GM04504 (cell line): ENCODE results near the gene KMO.

Experiments
- DNase-seq: peaks from one replicate; pipeline ENCODE4 v3.0.0-alpha.2; 2012; ENCODE audit warnings: low read depth

The KMO gene

DNA sequence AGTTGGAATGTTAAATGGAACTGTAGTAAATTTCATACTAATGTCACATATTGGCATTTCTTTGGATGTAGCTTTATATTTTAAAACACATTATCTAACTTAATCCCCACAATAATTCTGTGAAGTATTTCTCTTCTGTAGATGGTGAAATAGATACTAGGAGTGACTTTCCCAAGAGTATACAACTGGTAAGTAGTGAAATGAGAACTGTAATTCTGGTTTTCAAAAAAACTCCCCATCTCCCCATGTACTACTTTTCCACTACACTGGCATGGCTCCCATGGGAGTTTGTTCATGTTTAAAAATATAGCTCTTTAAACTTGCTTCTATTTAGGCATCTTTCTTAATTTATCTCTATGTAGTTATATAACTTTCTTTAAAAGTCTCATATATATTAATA lies 97.8 kb downstream of the KMO start:
- no peak for DNase-seq

DNA sequence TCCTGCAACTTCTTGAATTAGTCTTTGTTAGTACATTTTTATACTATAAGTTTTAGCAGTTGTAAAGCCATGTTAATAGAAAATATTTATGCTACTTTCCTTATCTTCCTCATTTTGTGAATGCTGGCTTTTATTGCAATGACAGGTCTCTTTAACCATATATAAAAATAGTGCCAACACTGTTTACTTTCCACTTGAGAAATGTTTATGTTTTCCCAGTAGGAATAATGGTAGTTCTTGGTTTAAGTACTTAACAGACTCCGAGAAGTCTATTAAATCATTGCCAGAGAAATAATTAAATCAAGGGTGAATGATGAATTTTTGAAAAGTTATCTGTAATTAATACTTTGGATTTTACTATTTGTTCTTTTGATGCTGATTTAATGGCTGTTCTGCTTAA lies 98.3 kb downstream of the KMO start:
- DNase-seq, result no peak

GRCh38 chr1:241630899-241631298 lies 98.7 kb downstream of the KMO start:
- no peak for DNase-seq

DNA sequence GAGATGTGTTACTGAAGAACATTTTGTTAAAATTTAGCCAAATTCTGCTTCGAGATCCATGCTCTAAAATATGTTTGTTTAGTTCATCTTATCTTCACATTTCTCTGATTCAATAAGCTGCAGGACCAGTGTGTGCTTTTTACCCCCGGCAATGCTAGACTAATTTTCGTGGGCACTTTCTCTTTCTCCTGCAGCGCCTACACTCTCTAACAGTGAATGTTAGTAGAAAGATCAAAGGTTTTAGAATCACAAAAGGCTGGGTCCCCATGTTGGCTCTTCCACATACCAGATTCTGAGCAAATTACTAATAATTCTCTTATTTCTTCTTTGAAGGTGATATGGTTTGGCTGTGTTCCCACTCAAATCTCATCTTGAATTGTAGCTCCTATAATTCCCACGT lies 99.5 kb downstream of the KMO start:
- no peak for DNase-seq

GRCh38 chr1:241632987-241633386 lies 100.8 kb downstream of the KMO start:
- no peak for DNase-seq

DNA sequence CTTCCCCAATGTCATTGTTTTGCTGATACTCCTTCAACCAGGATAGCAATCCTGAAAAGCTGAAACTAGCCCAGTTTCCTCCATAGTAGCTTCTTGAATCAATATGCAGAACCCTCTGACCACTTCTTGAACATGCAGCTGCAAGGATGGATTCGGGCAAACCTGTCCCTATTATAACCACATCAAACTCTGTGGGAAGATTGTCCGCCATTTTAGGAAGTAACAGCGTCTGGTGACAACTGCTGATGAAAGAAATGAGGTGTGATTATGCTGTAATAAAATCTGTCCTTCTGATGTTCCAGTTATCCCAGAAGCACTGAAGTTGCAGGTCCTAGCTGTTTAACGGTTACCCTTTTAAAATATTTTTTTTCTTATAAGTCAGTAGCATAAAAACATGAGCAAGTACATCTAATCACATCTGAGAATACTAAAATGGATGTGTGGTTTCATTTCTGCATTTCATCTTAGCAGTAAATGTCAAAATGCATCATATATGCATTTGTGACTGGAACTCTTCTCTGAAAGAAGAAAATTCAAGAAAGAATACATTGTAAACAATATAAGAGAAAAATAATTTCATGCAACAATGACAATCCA lies 103.5 kb downstream of the KMO start:
- no peak for DNase-seq

DNA sequence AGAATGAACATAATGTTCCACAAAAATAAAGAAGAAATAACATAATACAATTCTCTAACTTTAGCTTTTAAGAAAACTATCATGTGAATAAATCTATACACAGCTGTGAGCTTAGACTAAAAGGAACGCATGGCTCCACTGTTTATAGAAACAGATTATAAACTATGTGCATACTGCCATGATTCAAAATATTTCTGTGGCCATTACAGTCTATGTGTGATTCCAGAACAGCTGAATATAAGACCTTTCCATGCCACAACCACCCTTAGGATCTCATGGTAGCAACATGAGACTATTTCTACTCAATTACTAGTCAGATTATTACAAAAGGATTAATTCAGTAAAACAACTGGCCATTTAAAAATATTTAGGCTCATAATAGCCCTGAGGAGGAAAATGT lies 104.1 kb downstream of the KMO start:
- no peak for DNase-seq

- DNase-seq, result no peak
Observed at GRCh38 chr1:241637046-241637590, 104.9 kb downstream of the KMO start.

DNA sequence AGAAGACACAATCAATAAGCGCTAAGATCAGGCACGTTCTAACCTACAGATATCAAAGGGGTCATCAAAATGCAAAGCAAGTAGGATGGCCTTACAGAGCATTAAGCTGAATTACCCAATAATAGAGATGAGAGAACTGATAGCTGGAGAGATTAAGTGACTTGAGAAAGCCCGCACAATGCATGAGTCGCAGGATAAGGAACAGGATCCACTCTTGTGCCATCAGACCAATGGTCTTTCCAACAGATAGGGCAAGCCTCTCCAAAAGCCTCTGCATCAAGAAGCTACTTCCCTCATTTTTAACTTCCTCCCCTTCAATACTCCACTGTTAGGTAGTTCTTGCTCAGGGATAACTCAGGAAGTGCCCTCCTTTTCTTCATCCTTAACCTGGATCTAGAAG lies 105.4 kb downstream of the KMO start:
- no peak for DNase-seq

DNA sequence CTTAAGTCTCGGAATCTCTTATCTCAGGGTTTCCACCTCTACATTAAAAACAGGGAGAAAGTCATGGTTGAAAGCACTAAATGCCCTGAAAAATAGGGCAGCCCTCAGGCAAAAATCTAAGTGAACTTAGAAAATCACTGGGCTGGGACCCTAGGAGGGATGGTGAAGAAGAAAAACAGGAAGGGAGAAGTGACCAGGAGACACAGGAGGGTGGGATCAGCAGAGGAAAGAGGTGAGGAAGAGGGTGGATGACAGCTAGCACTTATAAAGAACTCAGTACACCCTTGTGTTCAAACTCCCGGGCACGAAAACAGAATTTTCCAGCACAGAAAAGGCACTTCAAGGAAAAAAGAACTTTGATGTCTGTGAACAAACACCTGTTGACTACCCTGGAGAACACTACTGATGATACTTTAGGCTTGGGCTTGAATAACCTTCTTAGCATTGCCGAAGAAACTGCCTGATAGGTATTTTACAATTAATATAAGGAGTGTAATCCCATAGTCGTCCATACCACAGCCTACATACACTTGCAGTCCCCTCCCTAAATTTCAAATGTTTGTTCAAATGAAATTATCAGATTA lies 106.0 kb downstream of the KMO start:
- no peak for DNase-seq

- no peak for DNase-seq
Observed at GRCh38 chr1:241638909-241639622, 106.9 kb downstream of the KMO start.

DNA sequence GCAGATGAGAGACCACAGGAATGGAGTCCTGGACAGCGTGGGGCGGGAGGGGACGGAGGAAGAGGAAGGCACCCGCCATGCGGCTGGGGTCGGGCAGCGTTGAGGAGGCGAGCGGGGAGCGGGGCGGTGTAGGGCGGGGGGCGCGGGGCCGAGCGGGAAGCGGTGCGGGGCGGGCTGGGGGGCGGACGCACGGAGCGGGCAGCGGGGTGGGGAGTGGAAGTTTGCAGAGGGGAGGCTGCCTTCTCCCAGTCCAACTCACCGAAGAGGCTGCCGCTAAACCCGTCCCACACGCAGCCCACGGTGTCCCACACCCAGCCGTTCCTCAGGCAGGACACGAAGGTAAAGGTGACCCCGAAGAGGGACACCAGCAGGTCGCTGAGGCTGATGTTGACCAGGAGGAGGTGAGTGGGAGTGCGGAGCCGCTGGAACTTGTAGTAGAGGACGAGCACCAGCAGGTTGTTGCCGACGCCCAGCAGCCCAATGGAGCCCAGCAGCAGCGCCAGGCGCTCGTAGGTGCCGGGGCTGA lies 107.5 kb downstream of the KMO start:
- no peak for DNase-seq

DNA sequence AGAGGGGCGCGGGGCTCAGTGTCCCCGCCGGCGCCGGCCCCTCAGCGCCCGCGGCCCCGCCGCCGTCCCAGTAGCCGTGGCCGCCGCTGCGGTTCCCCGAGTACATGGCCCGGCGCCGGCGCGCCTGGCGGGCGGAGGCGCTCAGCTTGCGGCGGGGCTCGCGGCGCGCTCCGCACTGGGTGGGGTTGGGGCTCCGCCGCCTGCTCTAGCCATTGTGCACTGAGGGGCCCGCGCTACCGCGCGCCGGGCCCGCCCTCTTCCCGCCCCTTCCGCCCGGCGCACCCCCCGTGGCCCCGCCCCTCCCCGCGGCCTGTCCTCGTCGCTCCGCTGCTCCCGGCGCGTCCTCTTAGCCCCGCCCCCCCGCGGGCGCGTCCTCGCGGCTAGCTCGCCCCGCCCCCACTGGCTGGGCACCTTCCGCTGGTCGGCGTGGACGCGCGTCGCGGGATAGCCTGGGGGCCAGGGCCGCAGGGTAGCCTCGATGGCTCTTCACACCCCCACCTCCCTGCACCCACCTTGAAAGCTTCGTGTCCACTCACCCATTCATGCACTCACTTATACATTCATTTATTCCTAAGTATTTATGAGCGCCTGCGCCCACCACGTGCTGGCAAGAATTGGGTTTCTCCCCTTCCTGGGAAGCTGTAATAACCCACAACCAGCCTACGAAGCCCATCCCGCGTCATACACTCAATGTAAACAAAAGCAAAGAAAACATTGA lies 108.1 kb downstream of the KMO start, which contains the start of the genes CHML and OPN3:
TSS of gene CHML (minus strand) at position 221 of the 718 bp plus-strand sequence. CDS start 4,603 bp downstream, outside the sequence.
TSS of gene OPN3 (minus strand) at position 221 of the 718 bp plus-strand sequence. CDS start at position 106, 115 bp downstream.
- DNase-seq, result peak; percentile 73

- no peak for DNase-seq
Observed at GRCh38 chr1:241640867-241641622, 108.9 kb downstream of the KMO start.

DNA sequence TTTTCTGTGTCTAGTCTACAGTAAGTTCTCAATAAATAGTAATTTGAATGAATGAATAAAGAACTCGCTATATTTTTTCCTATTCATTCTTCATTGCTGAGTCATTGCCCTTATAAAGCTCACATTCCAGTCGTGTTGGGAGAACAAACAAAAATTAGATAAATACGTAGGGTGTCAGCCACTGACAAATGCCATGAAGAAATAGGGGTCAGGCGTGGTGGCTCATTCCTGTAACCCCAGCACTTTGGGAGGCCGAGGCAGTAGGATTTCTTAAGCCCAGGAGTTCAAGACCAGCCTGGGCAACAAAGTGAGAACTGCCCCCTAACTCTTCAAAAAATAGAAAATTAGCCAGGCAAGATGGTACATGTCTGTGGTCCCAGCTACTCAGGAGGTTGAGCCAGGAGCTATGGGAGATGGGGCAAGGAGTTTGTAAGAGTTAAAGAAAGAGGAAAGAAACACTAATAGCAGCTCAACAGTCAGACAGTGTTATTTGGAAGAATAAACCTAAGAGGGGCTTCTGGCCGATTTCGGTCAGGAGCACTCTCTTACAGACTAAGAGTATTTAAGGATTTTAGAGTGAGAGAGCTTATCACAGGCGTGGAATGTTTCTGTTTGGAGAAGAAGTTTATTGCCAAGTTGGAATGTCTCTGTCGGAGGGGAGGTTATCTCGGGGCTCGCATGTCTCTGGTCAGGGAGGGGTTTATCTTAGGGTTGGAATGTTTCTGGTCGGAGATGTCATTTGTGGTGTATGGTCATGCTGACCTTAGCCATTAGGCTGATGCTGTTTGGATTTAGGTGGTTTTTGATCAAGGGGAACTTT lies 109.8 kb downstream of the KMO start:
- DNase-seq, result no peak

- DNase-seq, result no peak
Observed at GRCh38 chr1:241642593-241642944, 110.4 kb downstream of the KMO start.

- no peak for DNase-seq
Observed at GRCh38 chr1:241644259-241644658, 112.1 kb downstream of the KMO start.

GRCh38 chr1:241645199-241645598 lies 113.0 kb downstream of the KMO start:
- no peak for DNase-seq
